Loucy (cell line): ENCODE results near the gene CD34.

Experiments
- EZH2phosphoT487 ChIP-seq: fragments of 200-600 bp; IDR thresholded peaks from 2 replicates; pipeline ENCODE4 v1.6.1; 2018; ENCODE audit warnings: antibody characterized with exemption, mild to moderate bottlenecking, moderate library complexity, borderline replicate concordance
- TF ChIP-seq, protein P1 (sequence below): fragments of 200-600 bp; sonication (generic); conservative IDR thresholded peaks from 2 replicates; pipeline ENCODE4 v1.5.1; 2014; ENCODE audit warnings: mild to moderate bottlenecking, antibody characterized with exemption, low read length

DNA sequence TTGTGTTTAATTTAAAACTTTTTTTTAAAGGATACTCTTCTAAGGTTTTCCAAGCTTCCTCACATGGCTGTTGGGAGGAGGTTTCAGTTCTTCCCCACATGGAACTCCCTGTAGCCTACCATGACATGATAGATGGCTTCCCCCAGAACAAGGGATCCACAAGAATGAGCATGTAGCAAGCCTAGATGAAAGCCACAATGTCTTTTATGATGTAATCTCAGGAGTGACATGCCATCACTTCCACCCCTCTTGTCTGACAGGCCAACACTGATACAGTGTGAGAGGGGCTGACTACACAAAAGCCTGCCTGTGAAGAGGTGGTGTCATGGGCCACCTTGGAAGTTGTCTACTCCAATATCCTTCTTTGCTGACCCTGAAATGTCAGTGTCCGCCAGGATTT, 32.0 kb downstream of the CD34 start:
- TF ChIP-seq, protein P1, sequence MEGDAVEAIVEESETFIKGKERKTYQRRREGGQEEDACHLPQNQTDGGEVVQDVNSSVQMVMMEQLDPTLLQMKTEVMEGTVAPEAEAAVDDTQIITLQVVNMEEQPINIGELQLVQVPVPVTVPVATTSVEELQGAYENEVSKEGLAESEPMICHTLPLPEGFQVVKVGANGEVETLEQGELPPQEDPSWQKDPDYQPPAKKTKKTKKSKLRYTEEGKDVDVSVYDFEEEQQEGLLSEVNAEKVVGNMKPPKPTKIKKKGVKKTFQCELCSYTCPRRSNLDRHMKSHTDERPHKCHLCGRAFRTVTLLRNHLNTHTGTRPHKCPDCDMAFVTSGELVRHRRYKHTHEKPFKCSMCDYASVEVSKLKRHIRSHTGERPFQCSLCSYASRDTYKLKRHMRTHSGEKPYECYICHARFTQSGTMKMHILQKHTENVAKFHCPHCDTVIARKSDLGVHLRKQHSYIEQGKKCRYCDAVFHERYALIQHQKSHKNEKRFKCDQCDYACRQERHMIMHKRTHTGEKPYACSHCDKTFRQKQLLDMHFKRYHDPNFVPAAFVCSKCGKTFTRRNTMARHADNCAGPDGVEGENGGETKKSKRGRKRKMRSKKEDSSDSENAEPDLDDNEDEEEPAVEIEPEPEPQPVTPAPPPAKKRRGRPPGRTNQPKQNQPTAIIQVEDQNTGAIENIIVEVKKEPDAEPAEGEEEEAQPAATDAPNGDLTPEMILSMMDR, result no peak
- TF ChIP-seq EZH2phosphoT487, result no peak
